Skeletal muscle satellite cell (primary cell): ENCODE data around the gene ELAVL4.

Experiments used
- H3K27me3 ChIP-seq: 2 replicates; pipeline ENCODE4 v1.7.0; 2013; ENCODE audit warnings: low read length; ENCODE audit not compliant: control insufficient read depth, insufficient read depth
- H3K36me3 ChIP-seq: 2 replicates; pipeline ENCODE4 v1.7.0; 2013; ENCODE audit warnings: mild to moderate bottlenecking, control low read depth, low read length; ENCODE audit not compliant: insufficient read depth
- H3K4me1 ChIP-seq: 2 replicates; pipeline ENCODE4 v1.7.0; 2013; ENCODE audit warnings: low read length; ENCODE audit not compliant: control insufficient read depth, insufficient read depth
- H3K4me2 ChIP-seq: 2 replicates; pipeline ENCODE4 v1.7.0; 2013; ENCODE audit warnings: mild to moderate bottlenecking, low read length
- H3K4me3 ChIP-seq: 2 replicates; pipeline ENCODE4 v1.7.0; 2013; ENCODE audit warnings: low read length
- H3K9ac ChIP-seq: 2 replicates; pipeline ENCODE4 v1.7.0; 2013; ENCODE audit warnings: mild to moderate bottlenecking, low read depth, low read length, moderate library complexity
- H3K9me3 ChIP-seq: replicated peaks from 2 replicates; pipeline ENCODE4 v1.7.0; 2013; ENCODE audit warnings: mild to moderate bottlenecking, control low read depth, low read length

ELAVL4 gene

GRCh38 chr1:50126927-50127715, 18.4 kb downstream of the ELAVL4 start:
- H3K9me3 ChIP-seq = no peaks in the 10 kb centered on the region
- no peaks in the 10 kb centered on the region for H3K4me1 ChIP-seq

GRCh38 chr1:50129201-50129600, 20.5 kb downstream of the ELAVL4 start:
- Histone ChIP-seq H3K9me3 (no peaks in the 10 kb centered on the region), H3K27me3 (no peaks in the 10 kb centered on the region), H3K4me2 (no peak overlapping the region), H3K4me1 (no peaks in the 10 kb centered on the region), H3K4me3 (no peak overlapping the region), H3K36me3 (no peaks in the 10 kb centered on the region), H3K9ac (no peak overlapping the region)

More at GRCh38 chr1:50126927-50127715, 18.4 kb downstream of the ELAVL4 start:
- Histone ChIP-seq H3K27me3 (no peaks in the 10 kb centered on the region), H3K36me3 (no peaks in the 10 kb centered on the region), H3K4me2 (no peak overlapping the region), H3K4me3 (no peak overlapping the region), H3K9ac (no peak overlapping the region)

- Histone ChIP-seq H3K4me3 (no peak overlapping the region), H3K4me1 (no peaks in the 10 kb centered on the region), H3K27me3 (no peaks in the 10 kb centered on the region), H3K9ac (no peak overlapping the region), H3K9me3 (no peaks in the 10 kb centered on the region), H3K4me2 (no peak overlapping the region), H3K36me3 (no peaks in the 10 kb centered on the region)
Measured at GRCh38 chr1:50132347-50132894, 23.7 kb downstream of the ELAVL4 start.

- no peak overlapping the region for H3K4me2 ChIP-seq
- no peaks in the 10 kb centered on the region for H3K27me3 ChIP-seq
- H3K9ac ChIP-seq = no peak overlapping the region
Measured at GRCh38 chr1:50135716-50136115, 27.0 kb downstream of the ELAVL4 start.

GRCh38 chr1:50139339-50140181, 30.8 kb downstream of the ELAVL4 start:
- Histone ChIP-seq H3K4me3 (no peak overlapping the region), H3K4me1 (no peaks in the 10 kb centered on the region), H3K4me2 (no peak overlapping the region), H3K9me3 (no peaks in the 10 kb centered on the region), H3K27me3 (no peaks in the 10 kb centered on the region), H3K9ac (no peak overlapping the region), H3K36me3 (no peaks in the 10 kb centered on the region)

More at GRCh38 chr1:50135716-50136115, 27.0 kb downstream of the ELAVL4 start:
- no peaks in the 10 kb centered on the region for H3K9me3 ChIP-seq
- no peak overlapping the region for H3K4me3 ChIP-seq
- no peaks in the 10 kb centered on the region for H3K4me1 ChIP-seq
- H3K36me3 ChIP-seq = no peaks in the 10 kb centered on the region

GRCh38 chr1:50140182-50140447, 31.4 kb downstream of the ELAVL4 start:
- Histone ChIP-seq H3K4me2 (no peak overlapping the region), H3K9me3 (no peaks in the 10 kb centered on the region), H3K27me3 (no peaks in the 10 kb centered on the region), H3K4me1 (no peaks in the 10 kb centered on the region), H3K36me3 (no peaks in the 10 kb centered on the region), H3K4me3 (no peak overlapping the region), H3K9ac (no peak overlapping the region)

GRCh38 chr1:50147191-50147850, 38.6 kb downstream of the ELAVL4 start:
- no peaks in the 10 kb centered on the region for H3K27me3 ChIP-seq
- no peak overlapping the region for H3K4me2 ChIP-seq
- no peak overlapping the region for H3K9ac ChIP-seq

GRCh38 chr1:50148142-50148923, 39.6 kb downstream of the ELAVL4 start:
- Histone ChIP-seq H3K9ac (no peak overlapping the region), H3K27me3 (no peaks in the 10 kb centered on the region), H3K4me2 (no peak overlapping the region), H3K36me3 (no peaks in the 10 kb centered on the region), H3K4me3 (no peak overlapping the region), H3K9me3 (no peaks in the 10 kb centered on the region), H3K4me1 (no peaks in the 10 kb centered on the region)

More at GRCh38 chr1:50147191-50147850, 38.6 kb downstream of the ELAVL4 start:
- H3K4me3 ChIP-seq = no peak overlapping the region
- H3K36me3 ChIP-seq = no peaks in the 10 kb centered on the region
- H3K4me1 ChIP-seq = no peaks in the 10 kb centered on the region
- no peaks in the 10 kb centered on the region for H3K9me3 ChIP-seq

- Histone ChIP-seq H3K4me2 (no peak overlapping the region), H3K9ac (no peak overlapping the region), H3K27me3 (no peaks in the 10 kb centered on the region), H3K4me1 (no peaks in the 10 kb centered on the region), H3K9me3 (peaks cover 3% of the 10 kb centered on the region), H3K4me3 (no peak overlapping the region), H3K36me3 (no peaks in the 10 kb centered on the region)
Measured at GRCh38 chr1:50152236-50152635, 43.5 kb downstream of the ELAVL4 start.

- Histone ChIP-seq H3K27me3 (no peaks in the 10 kb centered on the region), H3K36me3 (no peaks in the 10 kb centered on the region), H3K4me1 (no peaks in the 10 kb centered on the region), H3K9me3 (peaks cover 3% of the 10 kb centered on the region), H3K9ac (no peak overlapping the region), H3K4me2 (no peak overlapping the region), H3K4me3 (no peak overlapping the region)
Measured at GRCh38 chr1:50155541-50155940, 46.8 kb downstream of the ELAVL4 start.
